DMS79 (cell line): ENCODE results near the gene RAB3C.
"Not testable (repeated sequence)": the region's sequence is repeated elsewhere in the genome, so short reads cannot be mapped to it uniquely, and the experiment has no call there.

Experiments used
- DNase-seq: peaks from one replicate; lab custom pipeline; 2025; lab: John Stamatoyannopoulos, UW

The RAB3C gene

DNA sequence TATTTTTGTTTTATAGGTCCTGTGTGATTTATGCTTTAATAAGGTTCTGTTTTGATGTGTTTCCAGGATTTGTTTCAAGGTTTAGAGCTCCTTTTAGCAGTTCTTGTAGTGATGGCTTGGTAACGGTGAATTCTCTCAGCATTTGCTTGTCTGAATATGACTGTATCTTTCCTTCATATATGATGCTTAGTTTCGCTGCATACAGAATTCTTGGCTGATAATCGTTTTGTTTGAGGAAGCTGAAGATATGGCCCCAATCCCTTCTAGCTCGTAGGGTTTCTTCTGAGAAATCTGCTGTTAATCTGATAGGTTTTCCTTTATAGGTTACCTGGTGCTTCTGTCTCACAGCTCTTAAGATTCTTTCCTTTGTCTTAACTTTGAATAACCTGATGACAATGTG lies 20.0 kb downstream of the RAB3C start:
- not testable (repeated sequence) for DNase-seq

DNA sequence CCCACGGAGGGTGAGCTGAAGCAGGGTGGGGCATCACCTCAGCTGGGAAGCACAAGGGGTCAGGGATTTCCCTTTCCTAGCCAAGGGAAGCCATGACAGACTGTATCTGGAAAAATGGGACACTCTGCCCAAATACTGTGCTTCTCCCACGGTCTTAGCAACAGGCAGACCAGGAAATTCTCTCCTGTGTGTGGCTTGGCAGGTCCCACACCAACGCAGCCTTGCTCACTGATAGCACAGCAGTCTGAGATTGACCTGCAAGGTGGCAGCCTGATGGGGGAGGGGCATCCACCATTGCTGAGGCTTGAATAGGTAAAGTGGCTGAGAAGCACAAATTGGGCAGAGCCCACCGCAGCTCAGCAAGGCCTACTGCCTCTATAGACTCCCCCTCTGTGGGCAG lies 23.2 kb downstream of the RAB3C start:
- no peak for DNase-seq

DNA sequence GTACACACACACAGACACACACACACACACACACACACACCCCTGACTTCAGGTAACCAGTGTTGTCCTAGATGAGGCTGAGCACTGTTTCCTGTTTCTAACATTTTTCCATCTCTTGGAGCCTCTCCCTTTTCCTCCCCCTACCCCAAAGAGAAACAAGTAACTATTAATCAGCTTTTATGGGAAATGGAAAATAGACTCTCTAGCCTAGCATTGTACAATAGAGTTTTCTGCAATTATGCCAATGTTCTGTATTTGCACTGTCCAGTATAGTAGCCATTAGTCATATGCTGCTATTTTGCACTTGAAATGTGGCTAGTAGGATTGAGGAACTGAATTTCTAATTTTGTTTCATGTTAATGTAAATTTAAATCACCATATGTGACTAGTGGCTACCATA lies 33.1 kb downstream of the RAB3C start:
- no peak for DNase-seq

- DNase-seq = no peak
Measured at GRCh38 chr5:58617241-58617640, 34.4 kb downstream of the RAB3C start.

DNA sequence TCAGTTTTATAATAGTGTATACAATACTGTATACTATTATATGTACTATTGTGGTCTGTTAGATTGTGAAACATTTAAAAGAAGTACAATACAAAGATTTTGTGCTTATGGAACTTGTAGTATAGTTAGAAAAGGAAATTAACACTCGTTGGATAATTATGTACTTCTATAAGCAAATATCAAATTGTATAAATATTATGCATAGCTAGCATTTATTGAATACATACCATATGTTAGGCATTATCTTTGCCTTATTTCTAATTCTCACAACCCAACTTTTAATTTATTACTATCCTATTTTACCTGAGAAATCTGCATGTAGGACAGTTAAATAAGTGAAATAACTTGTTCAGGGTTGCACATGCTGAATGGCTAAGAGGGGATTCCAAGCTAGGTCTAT lies 37.5 kb downstream of the RAB3C start:
- no peak for DNase-seq

DNA sequence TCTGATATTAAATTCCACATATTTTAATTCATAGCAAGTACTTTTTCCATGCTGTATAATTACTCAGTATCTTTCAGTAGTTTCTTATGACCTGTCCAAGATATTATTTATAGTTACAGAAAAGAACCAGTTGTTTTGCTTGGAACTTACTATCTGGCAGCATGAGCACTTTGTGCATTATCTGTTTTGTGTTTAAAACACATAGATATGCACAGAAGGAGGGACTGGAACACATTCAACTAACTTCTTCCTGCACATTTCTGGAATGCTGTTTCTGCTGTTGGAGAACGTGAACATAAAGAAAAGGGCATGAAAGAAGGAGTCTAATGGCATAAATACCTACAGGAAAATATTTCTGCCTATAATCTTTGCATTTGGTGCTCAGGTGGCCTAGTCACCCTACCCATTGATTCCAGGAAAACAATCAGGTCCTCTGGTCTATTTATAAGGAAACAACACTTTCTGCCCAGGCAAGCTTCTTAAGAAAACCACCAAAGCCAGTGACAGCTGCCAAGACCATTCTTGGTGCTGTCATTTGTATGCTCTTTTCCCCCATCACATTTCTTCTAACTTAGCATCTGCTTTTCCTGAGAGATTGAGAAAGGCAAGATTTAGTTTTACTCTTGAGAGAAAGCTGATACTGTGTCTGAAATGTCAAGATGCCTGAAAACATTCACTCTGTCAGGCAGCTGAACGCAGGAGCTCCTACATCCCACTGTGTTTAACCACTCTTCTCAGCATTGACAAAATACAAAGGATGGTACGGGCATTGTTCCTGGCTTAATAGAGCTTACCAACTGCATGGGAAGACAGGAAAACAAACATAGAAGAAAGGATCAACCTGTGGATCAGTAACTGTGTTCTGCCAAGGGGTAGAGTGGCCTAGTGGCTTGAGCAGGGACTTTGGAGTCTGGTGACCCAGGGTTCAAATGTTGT lies 40.3 kb downstream of the RAB3C start:
- DNase-seq = no peak

- DNase-seq = no peak
Measured at GRCh38 chr5:58628626-58629025, 45.8 kb downstream of the RAB3C start.

DNA sequence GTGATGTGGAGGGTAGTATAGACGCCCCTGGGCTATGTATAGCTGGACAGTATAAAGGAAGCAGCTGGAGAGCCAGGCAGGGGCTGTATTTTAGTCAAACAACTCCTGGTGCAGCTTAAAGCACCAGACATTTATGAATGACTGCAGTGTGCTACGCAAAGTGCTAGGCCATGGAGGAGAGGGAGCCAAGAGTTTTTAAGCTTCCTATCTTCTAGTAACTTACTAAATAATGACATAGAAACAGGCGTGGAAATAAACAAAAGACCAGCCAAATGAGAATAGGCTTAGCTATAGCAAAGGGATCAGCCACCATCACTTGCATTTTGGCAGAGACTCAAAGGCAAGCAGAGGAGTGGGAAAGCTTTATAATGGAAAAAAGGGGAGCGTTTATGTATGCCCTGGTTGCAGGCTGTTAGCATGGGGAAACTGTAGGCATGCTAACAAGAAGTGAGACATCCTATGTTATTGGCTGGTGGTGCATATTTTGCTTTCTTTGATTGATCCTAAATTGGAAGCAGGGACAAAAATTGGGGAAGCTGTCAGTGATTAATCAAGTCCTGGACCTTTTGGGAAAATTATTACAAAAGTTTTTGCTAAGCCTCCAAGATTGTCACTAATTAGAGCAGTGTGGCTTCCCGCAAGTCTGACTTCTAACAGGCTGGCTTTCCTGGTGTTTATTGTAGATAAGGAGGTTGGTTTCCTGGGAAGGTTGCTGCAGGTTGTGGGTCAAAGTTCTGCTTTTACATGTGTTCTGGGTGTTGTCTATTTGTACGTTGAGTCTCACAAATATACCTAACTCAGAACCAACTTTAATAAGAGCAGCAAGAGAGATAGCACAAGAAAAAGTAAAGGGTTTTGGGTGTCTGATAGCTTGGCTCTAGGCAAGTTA lies 46.6 kb downstream of the RAB3C start:
- DNase-seq = no peak

GRCh38 chr5:58631895-58632294 lies 49.0 kb downstream of the RAB3C start:
- no peak for DNase-seq

- DNase-seq = no peak
Measured at GRCh38 chr5:58635416-58635815, 52.5 kb downstream of the RAB3C start.

DNA sequence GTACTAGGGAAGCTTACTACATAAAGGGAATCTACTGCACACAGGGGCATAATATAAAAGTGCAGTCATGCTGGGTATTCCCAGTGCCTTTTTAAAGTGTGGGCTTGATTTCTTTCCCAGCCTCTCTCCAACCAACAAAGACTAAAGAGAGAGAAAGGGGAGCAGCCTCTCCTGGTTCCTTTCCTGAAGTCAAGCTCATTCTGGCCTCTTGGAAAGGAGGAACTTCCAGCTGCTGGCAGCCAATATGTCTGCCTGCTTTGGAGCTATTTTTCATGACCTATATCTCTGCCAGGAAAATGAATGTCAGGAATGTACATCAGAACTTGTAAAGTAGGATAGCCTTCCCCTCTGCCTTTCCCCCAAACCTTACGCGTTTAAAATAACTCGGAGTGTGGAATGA lies 57.1 kb downstream of the RAB3C start:
- DNase-seq = no peak

GRCh38 chr5:58641533-58641932 lies 58.7 kb downstream of the RAB3C start:
- DNase-seq = no peak

- DNase-seq = no peak
Measured at GRCh38 chr5:58648846-58649245, 66.0 kb downstream of the RAB3C start.

GRCh38 chr5:58649716-58650115 lies 66.8 kb downstream of the RAB3C start:
- DNase-seq = no peak

DNA sequence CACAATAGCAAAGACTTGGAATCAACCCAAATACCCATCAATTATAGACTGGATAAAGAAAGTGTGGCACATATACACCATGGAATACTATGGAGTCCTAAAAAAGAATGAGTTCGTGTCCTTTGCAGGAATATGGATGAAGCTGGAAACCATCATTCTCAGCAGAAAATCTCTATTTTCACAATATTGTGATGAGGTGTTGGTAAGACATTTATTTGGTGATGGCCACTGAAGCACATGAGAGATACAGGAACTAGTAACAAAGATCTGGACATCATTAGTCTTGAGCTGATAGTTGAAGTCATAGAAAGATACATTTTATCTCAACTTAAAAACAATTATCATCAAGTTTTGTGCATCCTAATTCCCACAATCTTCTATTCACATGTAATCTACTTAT lies 70.6 kb downstream of the RAB3C start:
- DNase-seq = no peak

DNA sequence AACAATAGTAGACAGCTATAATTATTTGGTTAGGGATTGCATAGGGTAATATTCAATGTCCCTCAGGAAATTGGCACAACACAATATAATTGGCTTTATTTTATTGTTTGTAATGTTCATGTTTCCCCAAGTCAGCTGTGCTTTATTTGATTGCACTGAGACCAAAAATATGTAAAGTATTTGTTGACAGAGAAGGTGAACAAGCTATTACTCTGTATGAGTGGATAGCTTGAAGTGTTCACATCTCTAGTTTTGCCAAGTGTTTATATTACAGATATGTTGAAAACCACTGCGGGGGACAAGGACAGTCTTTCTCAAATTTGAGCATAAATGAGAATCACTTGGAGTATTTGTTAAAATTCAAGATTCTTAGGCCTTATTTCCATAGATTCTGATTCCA lies 83.3 kb downstream of the RAB3C start:
- peak; percentile 38 for DNase-seq

DNA sequence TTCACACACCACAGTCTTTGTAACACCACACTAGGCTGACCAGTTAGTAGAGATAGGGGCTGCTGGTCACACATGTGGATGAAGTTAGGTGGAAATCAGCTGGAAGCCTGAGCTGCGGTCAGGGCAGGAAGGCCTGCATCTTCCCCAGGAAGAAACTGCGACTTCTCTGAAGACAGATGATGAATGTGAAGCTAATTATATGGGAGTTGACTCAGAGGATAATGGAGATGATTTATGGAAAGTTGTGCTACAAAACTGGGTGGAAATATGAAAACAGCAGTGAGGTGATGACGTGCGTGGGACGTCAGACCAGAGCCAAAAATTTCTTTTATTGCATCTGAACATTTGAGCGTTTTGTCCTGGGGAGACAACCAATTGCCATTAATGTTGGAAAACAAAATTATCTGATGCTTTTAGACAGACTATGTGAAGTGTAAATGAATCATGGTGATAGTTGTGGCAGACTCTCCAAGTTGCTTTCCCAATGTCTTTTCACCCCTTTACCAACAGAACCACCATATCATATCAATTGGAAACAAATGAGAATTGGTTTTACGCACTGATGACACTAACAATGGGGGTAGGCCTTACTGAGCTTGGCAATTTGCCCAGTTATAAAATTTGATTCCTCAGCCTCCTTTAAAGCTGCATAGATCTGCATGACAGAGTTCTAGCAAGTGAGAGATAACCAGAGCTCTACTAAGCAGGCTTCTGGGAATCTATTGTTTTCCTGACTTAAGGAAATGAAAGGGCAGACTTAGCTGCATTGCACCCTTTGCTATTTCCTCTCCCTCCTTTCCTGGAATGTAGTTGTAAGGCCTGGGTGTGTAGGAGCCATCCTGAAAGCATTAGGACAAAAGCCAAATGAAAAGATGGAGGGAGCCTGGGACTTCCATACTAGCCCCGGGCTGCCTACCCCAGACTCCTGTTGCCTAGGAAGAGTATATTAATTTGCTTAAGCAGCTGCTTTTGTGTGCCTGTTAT lies 84.0 kb downstream of the RAB3C start:
- DNase-seq = peak; percentile 16

DNA sequence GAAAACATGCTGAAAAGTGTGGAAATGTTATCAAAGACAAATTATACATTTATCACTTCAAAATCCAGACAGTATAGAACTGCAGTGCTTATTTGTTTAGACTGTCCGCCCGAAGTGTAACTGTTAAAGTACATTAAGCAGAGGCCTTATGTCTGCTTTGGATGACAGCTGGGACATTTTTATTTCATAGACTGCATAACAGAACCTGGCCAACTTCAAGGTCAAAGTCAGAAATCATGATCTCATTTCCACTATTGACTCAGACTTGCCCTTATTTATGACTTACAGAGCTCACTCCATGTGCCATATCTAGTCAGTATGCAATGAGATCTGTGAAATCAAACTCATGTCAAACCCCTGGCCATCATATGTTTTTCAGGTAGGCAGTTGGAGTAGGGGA lies 87.7 kb downstream of the RAB3C start:
- DNase-seq = no peak

- no peak for DNase-seq
Measured at GRCh38 chr5:58671155-58671554, 88.3 kb downstream of the RAB3C start.

- DNase-seq = no peak
Measured at GRCh38 chr5:58672521-58672920, 89.6 kb downstream of the RAB3C start.

DNA sequence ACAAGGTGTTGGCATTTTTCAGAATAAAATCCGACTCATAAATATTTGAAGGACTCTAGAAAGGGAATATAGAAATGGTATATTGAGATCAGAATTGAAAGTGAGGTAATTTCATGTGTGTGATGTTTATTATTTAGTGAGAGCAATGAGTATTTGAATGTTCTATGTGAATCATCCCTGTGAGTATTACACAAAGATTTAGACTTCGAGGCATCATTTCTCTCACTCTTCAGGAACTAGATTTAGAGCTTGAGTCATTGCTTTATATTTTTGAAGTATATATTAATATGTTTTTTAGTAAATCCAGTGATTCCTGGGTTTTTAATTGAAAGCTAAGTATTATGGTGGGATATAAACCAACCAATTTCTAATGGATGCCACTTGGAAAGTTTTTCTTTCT lies 91.2 kb downstream of the RAB3C start:
- no peak for DNase-seq

DNA sequence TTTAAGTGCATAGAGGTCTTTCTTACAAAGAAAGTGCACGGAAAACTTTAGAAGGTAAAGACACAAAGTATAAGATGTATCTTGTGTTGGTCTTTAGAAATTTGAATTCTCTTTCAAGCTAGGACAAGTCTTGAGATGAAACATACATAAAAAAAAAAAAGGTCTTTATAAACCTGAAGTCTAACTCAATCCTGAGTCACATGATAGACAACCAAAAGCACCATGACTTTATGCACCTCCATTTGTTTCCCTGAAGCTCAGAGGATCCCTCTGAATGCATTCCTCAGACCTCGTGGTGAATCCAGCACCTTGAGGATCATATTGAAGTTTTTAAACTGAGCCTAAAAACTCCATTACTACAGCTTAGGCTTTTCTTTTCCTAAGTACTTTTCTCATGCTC lies 91.8 kb downstream of the RAB3C start:
- no peak for DNase-seq
